Body of pancreas (tissue), 4 donors: Measurements from ENCODE around the gene PIEZO1.

Source experiments
- POLR2A ChIP-seq, 3 donors: fragments of 450-650 bp; IDR thresholded peaks; one replicate each; pipeline ENCODE4 v1.6.1; 2016; ENCODE audit warnings: antibody characterized with exemption in 3 of 3, mild to moderate bottlenecking in 2 of 3
- TF ChIP-seq, protein P1 (sequence below), 7 experiments: fragments of 450-650 bp in 4 of 7; fragments of 200-600 bp in 3 of 7; sonication (generic) in 3 of 7; IDR thresholded peaks; one replicate each; pipeline ENCODE4 v1.5.1; 2016 to 2019; ENCODE audit warnings: antibody characterized with exemption in 7 of 7

DNA sequence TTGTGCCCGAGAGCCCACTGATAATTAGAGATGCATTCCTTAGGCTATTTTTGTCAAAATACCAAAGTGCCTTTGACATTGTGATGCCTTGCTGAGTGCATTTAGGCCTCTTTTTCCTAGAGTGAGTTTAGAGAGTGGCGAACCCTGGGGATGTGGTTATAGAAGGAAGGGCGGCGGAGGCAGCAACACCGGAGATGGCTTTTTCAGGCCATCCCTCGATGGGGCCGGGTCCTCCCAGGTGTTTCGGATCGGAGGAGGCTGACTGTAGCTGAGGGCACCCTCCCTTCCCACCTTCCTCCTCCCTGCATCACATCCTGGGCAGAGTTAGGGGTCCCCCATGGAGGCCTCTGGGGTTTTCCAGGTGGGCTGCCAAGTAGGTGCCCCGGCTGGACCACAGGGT, 92.2 kb downstream of the PIEZO1 start:
- TF ChIP-seq, protein P1, sequence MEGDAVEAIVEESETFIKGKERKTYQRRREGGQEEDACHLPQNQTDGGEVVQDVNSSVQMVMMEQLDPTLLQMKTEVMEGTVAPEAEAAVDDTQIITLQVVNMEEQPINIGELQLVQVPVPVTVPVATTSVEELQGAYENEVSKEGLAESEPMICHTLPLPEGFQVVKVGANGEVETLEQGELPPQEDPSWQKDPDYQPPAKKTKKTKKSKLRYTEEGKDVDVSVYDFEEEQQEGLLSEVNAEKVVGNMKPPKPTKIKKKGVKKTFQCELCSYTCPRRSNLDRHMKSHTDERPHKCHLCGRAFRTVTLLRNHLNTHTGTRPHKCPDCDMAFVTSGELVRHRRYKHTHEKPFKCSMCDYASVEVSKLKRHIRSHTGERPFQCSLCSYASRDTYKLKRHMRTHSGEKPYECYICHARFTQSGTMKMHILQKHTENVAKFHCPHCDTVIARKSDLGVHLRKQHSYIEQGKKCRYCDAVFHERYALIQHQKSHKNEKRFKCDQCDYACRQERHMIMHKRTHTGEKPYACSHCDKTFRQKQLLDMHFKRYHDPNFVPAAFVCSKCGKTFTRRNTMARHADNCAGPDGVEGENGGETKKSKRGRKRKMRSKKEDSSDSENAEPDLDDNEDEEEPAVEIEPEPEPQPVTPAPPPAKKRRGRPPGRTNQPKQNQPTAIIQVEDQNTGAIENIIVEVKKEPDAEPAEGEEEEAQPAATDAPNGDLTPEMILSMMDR (IDR thresholded peaks at IDR 0.05), result no peak
- TF ChIP-seq POLR2A (IDR thresholded peaks at IDR 0.05), result no peak
